Measurements from ENCODE around the gene DUSP22. TPM values are rescaled to one million over a fixed set of nuclear protein-coding genes. Genes with fewer than 3 reads are reported as not detected.
A peak's percentile ranks its signal among the peaks of the same experiment; 100 is the strongest.
"Not testable (repeated sequence)": the region's sequence is repeated elsewhere in the genome, so short reads cannot be mapped to it uniquely, and the experiment has no call there.

The DUSP22 gene
- polyA plus RNA-seq, 1 donor from 2014 or later = 126 TPM

DNA sequence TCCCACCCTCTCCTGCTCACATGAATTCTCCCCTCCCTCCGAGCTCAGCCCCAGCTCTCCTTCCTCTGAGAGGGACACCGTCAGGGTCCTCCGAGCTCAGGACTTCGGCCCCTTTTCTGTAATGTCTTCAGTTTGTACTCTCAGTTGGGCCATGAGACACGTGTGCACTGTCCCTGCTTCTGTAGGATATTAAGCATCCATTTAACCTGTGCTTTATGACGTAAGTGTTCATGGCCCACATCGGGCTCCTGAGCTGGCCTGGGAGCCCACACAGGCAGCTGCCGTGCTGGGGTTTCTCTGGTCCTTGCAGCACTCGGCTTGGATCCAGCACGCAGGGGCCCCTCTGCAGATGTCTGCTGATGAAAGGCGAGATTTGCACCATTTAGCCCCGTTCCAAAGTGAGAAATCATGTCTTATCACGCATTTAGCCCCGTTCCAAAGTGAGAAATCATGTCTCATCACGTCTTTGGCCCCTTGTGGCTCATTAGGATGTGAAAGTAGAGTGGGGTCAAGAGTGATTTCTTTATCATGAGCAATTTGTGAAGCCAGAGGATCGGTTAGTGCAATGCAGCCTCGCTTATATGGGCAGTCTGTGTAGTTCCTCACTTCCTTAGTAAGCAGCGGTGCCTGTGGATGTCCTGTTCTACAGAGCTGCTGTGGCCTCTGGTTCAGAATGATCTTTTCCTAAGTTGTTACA is 25.3 kb downstream of the DUSP22 start:
- peaks cover 4% of the 10 kb centered on the region for H3K36me3 Mint-ChIP-seq
- H3K4me3 Mint-ChIP-seq = peak overlapping the region; percentile 58 to 84 (median 72)
- no peaks in the 10 kb centered on the region for H3K9me3 Mint-ChIP-seq
- peaks cover 42 to 60% (median 52%) of the 10 kb centered on the region in 3 donors for H3K4me1 Mint-ChIP-seq
- peak overlapping the region; percentile 89 to 97 (median 96) for H3K27ac Mint-ChIP-seq
- peaks cover 2% of the 10 kb centered on the region for H3K27me3 Mint-ChIP-seq

DNA sequence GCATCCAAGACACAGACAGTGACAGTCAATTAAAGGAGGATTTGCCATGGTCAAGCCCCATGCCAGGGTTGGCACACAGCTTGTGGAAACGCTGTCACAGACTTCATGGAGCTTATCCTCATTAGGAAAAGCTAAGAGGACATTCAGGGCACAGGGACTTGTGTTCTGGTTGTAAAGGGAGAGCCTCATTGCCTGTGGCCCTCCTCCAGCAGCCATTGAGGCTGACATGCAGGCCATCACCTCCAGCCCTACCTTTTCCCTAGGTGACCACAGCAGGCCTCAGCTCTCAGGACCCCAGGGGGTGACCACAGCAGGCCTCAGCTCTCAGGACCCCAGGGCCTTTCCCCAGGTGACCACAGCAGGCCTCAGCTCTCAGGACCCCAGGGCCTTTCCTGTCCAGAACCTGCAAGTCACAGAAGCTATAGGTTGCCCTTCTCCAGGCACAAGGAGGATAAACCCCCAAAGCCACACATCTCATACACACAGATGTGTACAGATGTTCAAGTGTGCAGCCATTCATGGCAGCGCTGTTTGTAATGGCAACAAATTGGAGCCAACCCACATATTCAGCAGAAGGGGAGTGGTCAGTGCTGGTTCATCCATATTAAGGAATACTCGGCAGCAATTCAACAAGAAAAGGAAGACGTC is 26.1 kb downstream of the DUSP22 start:
- H3K27me3 Mint-ChIP-seq = peaks cover 2% of the 10 kb centered on the region
- peaks cover 34 to 53% (median 46%) of the 10 kb centered on the region in 3 donors for H3K4me1 Mint-ChIP-seq
- H3K9me3 Mint-ChIP-seq = no peaks in the 10 kb centered on the region
- peaks cover 4% of the 10 kb centered on the region for H3K36me3 Mint-ChIP-seq
- peak overlapping the region; percentile 89 to 97 (median 96) for H3K27ac Mint-ChIP-seq
- H3K4me3 Mint-ChIP-seq = peak overlapping the region in 2 of 4 donors; percentile 58 to 82

DNA sequence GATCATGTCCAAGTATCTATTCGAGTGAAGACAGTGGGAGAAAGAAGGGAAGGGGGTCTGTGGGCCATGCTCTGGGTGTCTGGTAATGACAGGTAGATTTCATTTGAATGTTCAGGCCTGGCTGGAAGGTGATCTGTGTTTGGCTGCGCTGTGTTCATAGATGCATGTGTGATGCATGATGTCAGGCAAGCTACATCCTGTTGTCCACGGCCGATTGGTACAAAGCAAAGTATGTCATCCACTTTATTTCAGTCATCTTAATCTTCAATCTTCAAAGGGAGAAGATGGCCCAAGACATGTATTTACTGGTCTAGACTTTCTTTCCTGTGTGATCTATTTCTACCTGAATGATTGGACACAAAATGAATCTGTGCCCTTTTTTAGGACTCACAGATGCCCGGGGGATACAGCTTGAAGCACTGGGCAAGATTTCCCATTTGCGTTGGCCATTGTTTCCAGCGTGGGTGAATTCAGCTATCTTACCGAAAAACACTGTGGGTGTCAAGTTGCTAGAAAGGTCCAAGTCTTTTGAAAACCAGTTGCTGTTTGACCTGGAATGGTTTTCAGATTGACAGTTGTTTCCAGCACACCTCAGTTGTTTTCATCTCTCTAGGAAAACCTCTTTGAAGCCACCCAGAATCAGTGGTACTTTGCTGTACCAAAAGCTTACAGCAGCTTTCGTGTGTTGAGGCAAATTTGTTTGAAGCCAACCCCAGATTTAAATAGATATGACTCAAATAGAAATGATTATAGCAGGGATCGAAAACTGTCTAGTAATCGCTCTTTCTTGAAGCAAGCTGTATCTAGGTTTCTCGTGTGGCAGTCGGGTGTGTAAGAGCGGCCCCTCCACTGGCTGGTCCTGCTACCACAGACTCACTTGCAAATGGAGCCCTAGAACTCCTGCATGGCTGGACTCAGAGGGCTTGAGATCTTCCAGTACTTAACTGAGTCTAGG is 27.2 kb downstream of the DUSP22 start:
- Mint-ChIP-seq H3K4me1 (peaks cover 33 to 45% (median 41%) of the 10 kb centered on the region in 3 donors), H3K27ac (peak overlapping the region in 2 of 3 donors; percentile 54 to 87), H3K36me3 (peaks cover 4% of the 10 kb centered on the region), H3K9me3 (no peaks in the 10 kb centered on the region), H3K4me3 (no peak overlapping the region), H3K27me3 (peaks cover 2% of the 10 kb centered on the region)

DNA sequence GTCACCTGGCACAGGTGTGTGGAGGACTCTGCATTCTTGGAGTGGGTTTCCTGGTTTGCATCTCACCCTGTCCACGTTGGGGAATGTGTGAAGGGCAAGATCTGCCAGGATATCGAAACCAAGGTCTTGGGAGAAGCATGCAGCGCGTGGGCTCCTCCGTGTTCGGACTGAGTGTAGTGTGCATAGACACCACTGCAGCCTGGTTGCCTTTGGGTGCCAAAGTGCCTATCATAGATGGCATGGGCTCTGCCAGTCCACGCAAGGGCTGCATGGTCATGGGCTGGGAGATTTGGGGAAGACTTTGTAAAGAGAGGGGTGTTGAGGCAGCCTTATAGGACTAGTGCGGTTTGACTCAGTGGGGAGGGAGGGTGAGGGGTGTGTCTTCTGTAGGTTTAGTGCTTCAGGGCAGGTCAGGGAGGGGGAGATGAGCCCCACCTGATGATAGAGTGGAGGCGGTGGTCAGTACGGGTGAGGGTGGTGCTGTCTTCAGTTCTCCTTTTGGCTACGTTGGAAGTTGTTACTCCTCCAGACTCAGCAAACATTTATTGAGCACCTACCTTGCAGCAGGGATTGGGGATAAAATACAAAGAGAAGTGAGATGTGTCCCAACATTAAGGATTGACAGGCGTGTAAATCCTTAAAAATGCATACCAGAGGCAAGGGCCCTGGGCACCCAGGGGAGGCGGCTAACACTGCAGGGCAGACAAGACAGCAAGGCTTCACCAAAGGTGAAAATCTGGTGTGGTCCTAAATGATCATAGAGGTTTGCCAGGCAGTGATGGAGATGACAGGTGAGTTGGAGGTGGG is 28.3 kb downstream of the DUSP22 start:
- Mint-ChIP-seq H3K27ac (no peak overlapping the region), H3K4me3 (peak overlapping the region in 1 of 4 donors; percentile 30), H3K27me3 (peaks cover 2% of the 10 kb centered on the region), H3K4me1 (peaks cover 26 to 35% (median 30%) of the 10 kb centered on the region in 3 donors), H3K9me3 (no peaks in the 10 kb centered on the region), H3K36me3 (peaks cover 4% of the 10 kb centered on the region)

DNA sequence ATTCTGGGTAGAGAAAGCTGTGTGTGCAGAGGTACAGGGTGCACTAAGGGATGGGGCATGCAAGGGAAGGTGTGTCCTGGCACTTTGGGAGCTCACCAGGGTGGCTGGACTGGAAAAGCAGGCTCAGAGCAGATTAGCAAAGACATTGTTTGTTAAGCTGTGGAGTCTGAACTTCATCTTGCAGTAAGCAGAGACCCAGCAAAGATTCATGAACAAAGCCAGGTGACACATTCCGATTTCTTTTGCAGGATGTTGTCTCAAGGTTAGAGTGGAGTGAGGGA is 28.8 kb downstream of the DUSP22 start:
- H3K9me3 Mint-ChIP-seq = no peaks in the 10 kb centered on the region
- H3K36me3 Mint-ChIP-seq = peaks cover 4% of the 10 kb centered on the region
- H3K27me3 Mint-ChIP-seq = peaks cover 2% of the 10 kb centered on the region
- H3K4me3 Mint-ChIP-seq = no peak overlapping the region
- H3K27ac Mint-ChIP-seq = no peak overlapping the region
- H3K4me1 Mint-ChIP-seq = peaks cover 21 to 30% (median 26%) of the 10 kb centered on the region in 3 donors

DNA sequence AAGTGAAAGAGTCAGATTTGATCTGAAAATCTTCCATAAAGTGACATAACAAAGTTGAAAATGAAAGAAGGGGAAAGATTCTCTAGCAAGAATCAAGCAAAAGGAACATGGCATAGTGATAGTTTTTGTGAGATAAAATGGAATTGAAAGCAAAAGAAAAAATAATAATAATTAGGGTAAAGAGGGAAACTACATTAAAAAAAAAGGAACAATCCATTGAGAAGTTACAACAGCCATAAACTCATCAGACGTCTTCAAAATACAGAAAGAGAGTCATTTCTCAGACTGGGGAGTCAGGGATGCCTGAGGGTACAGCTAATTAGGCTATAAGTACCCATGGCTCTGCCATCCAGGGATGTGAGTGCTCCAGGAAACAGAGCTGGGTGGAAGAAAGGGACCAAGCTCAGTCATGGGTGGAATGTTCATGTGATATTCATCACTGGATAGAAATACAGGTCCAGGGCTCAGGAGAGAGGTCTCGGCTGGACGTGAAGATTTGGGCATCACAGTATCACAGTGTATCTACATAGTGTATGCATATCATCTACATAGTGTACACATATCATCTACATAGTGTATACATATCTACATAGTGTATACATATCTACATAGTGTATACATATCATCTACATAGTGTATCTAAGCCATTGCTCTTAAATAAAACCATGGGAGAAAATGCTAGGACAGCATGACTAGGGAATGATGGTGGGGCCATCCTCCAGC is 29.4 kb downstream of the DUSP22 start:
- Mint-ChIP-seq H3K4me3 (no peak overlapping the region), H3K27me3 (peaks cover 2% of the 10 kb centered on the region), H3K27ac (no peak overlapping the region), H3K36me3 (peaks cover 4% of the 10 kb centered on the region), H3K9me3 (no peaks in the 10 kb centered on the region), H3K4me1 (peaks cover 15 to 28% (median 23%) of the 10 kb centered on the region in 3 donors)

DNA sequence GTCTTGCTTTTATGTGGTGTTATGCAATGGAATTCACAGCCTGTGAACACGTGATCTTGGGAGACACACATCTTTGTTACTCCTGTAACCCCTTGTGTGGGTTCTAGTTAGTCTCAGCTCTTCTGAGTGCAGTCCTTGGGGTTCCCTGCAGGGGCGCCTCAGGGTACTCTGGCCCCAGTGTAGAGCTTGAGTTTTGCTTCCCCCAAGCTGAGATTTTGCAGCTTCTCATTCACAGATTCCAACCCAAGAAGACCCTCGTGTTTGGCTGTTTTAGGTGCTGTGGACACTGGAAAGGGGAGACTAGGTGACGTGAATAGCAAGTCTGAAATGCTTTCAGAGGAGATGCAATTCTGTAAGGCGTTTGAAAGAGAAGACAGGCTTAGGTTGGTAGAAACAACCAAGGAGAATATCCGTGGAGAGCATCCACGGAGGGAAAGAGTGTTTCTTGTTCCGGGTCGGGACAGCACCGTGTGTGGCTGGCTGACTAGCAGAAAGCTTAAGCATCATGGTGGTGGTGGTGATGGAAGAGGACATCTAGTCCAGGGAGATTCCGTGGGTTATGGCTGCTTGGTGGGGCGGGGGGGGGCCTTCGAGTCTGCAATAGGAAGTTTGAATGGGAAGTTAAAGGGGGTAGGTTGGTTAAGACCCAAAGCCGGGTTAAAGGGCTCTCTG is 30.1 kb downstream of the DUSP22 start:
- Mint-ChIP-seq H3K27ac (no peak overlapping the region), H3K27me3 (peaks cover under 1% of the 10 kb centered on the region), H3K36me3 (peaks cover 4% of the 10 kb centered on the region), H3K4me3 (no peak overlapping the region), H3K9me3 (no peaks in the 10 kb centered on the region), H3K4me1 (peaks cover 8 to 22% (median 16%) of the 10 kb centered on the region in 3 donors)

DNA sequence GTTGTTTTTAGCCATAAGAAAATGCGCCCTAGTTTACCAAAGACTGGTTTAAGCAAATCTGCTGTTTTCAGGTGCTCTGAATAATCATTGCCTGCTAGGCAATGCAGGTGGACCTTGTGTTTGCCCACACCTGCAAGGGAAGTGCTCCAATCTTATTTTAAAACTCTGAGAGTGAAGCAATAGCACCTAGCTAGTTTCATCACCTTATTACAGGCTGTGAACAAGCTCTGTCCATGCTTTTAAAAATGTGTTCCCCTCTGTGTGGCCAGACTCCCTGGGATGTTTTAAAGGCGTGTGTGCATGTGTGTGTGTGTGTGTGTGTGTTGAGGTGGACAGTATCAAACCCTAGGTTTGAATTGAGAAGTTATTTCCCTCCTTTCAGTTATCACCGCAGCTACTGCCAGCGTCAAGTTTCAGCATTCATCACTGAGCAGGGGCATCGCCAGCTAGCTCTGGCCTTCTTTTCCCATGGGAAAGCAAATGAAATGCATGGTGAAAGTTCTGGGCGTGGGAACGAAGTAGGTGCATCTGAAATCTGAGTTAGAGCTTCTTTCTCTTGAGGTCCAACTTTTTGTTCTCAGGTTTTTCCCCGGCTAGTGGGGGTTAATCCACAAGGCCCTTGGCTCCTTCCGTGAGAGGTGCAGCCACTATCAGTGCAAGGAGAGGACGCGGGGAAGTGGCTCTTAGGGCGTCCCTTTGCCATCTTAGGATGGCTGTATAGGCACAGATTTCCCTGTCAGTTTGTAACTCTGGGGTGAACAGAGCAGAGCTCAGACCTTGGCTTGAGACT is 30.8 kb downstream of the DUSP22 start:
- no peaks in the 10 kb centered on the region for H3K27me3 Mint-ChIP-seq
- H3K9me3 Mint-ChIP-seq = no peaks in the 10 kb centered on the region
- peak overlapping the region in 1 of 4 donors; percentile 4 for H3K4me3 Mint-ChIP-seq
- peaks cover 4% of the 10 kb centered on the region for H3K36me3 Mint-ChIP-seq
- H3K27ac Mint-ChIP-seq = peak overlapping the region in 1 of 3 donors; percentile 33
- peaks cover under 1 to 14% (median 9%) of the 10 kb centered on the region in 3 donors for H3K4me1 Mint-ChIP-seq

DNA sequence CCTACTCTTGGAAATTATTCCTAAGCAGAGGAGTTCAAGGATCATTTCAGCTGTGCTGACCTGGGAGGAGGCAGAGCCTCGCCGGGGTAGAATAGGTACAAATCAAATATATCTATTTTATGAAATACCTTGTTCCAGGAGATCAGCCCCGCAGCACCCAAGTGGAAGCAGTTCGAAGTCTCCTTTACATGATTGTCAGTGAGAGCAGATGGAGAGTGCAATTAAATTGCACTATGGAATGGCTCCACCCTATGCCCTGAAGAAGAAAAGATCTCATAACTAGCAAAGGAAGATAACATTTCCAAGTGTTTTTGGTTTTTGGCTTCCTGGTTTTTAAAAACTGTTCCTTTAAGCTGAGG is 31.4 kb downstream of the DUSP22 start:
- peak overlapping the region in 1 of 3 donors; percentile 12 for H3K27ac Mint-ChIP-seq
- peak overlapping the region in 1 of 4 donors; percentile 4 for H3K4me3 Mint-ChIP-seq
- H3K4me1 Mint-ChIP-seq = peaks cover 0 to 8% (median 6%) of the 10 kb centered on the region in 3 donors
- H3K9me3 Mint-ChIP-seq = no peaks in the 10 kb centered on the region
- H3K36me3 Mint-ChIP-seq = peaks cover 4% of the 10 kb centered on the region
- no peaks in the 10 kb centered on the region for H3K27me3 Mint-ChIP-seq

DNA sequence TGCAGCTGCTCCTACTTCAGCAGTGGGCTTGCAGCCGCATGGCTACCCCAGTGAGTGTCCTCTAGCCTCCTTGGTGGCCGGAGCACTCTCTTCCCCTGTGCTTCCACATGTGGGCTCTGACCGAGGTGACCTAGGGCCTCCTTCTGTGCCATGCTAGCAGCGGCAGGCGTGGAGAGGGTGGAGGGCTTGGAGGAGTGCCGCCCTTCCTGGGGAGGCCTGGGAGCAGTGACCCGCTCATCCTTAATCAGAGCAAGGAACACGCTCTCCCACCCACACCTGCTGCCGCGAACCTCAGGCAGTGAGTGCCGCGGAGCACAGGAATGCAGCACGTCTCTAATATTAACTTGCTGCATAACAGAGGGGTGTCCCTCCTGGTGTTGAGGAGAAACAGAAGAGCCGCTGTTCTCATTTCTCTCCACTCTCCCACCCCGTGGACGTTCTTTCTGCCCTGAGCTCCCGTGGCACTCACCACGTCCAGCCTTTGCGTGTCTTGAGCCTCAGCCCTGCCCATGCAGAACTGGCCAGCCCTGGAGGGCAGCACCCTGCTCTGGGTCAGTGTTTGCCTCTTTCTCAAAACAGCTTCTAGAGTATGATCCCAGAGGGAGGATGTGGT is 31.9 kb downstream of the DUSP22 start:
- Mint-ChIP-seq H3K27me3 (no peaks in the 10 kb centered on the region), H3K4me3 (no peak overlapping the region), H3K36me3 (peaks cover 4% of the 10 kb centered on the region), H3K27ac (peak overlapping the region in 1 of 3 donors; percentile 12), H3K9me3 (no peaks in the 10 kb centered on the region), H3K4me1 (peaks cover 0 to 7% (median 5%) of the 10 kb centered on the region in 3 donors)

DNA sequence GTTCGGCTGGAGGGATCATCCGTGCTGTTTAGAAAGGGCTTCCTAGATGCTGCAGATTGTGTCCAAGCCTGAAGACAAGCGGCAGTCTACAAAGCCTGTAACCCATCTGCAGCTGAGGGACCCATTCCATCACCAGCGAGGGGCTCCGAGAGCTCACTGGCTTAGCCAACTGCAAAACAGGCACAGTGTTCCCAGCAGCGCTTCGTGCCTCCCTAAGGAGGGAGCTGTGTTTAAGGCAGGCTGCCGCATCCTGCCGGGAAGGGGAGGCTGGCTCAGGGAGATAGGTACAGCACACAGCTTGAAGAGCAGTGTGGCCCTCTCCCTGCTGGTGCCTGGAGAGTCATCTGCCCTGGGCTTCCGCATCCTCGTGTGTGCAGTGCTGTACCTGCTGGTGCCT is 32.4 kb downstream of the DUSP22 start:
- no peaks in the 10 kb centered on the region for H3K9me3 Mint-ChIP-seq
- H3K27ac Mint-ChIP-seq = no peak overlapping the region
- no peaks in the 10 kb centered on the region for H3K27me3 Mint-ChIP-seq
- no peak overlapping the region for H3K4me3 Mint-ChIP-seq
- peaks cover 4% of the 10 kb centered on the region for H3K36me3 Mint-ChIP-seq
- H3K4me1 Mint-ChIP-seq = peaks cover 0 to 7% (median 5%) of the 10 kb centered on the region in 3 donors

DNA sequence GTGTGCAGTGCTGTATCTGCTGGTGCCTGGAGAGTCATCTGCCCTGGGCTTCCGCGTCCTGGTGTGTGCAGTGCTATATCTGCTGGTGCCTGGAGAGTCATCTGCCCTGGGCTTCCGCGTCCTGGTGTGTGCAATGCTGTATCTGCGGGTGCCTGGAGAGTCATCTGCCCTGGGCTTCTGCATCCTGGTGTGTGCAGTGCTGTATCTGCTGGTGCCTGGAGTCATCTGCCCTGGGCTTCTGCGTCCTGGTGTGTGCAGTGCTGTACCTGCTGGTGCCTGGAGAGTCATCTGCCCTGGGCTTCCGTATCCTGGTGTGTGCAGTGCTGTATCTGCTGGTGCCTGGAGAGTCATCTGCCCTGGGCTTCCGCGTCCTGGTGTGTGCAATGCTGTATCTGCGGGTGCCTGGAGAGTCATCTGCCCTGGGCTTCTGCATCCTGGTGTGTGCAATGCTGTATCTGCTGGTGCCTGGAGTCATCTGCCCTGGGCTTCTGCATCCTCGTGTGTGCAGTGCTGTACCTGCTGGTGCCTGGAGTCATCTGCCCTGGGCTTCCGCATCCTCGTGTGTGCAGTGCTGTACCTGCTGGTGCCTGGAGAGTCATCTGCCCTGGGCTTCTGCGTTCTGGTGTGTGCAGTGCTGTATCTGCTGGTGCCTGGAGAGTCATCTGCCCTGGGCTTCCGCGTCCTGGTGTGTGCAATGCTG is 33.0 kb downstream of the DUSP22 start:
- not testable (repeated sequence) for H3K27ac Mint-ChIP-seq, H3K27me3 Mint-ChIP-seq, H3K36me3 Mint-ChIP-seq, H3K4me3 Mint-ChIP-seq, H3K4me1 Mint-ChIP-seq, H3K9me3 Mint-ChIP-seq
